A549 (cell line): ENCODE results near the gene TLCD3B. TPM values are rescaled to one million over a fixed set of nuclear protein-coding genes. Genes with fewer than 3 reads are reported as not detected.

Experiments
- polyA plus RNA-seq, 4 experiments: library from polyadenylated mRNA; depleted of rRNA in 3 of 4; stranded (reverse); fragments of >200 nt; fragmentation: RNase III in 1 of 4; extraction: RNeasy Plus Mini Kit Qiagen cat#74134 plus additional on column Dnase treatment in 1 of 4; gene quantifications; 2 replicates in 3 of 4; 3 replicates in 1 of 4; pipeline ENCODE4 v1.2.3, GENCODE V29; 2011 to 2017

The TLCD3B gene
- polyA plus RNA-seq, 2 of the 4 experiments (the other 2 are of a cell fraction): 0.30 to 0.68 TPM

Other genes with a start within 250 kb of the TLCD3B start
- 64.3 and 85.9 TPM in 2 replicates for gene KIF22, start 240.5 kb downstream of the TLCD3B start, polyA plus RNA-seq (2011; rRNA removed)
- 70.0 to 73.7 TPM (median 72.6 TPM) in 3 replicates for gene KIF22, start 240.5 kb downstream of the TLCD3B start, polyA plus RNA-seq (2017; fragmentation: RNase III; extraction: RNeasy Plus Mini Kit Qiagen cat#74134 plus additional on column Dnase treatment)
- 79.6 and 99.7 TPM in 2 replicates for gene MAZ, start 224.7 kb downstream of the TLCD3B start, polyA plus RNA-seq (2011; rRNA removed)
- 216 to 231 TPM (median 221 TPM) in 3 replicates for gene MAZ, start 224.7 kb downstream of the TLCD3B start, polyA plus RNA-seq (2017; fragmentation: RNase III; extraction: RNeasy Plus Mini Kit Qiagen cat#74134 plus additional on column Dnase treatment)
- 0.25 and 0.34 TPM in 2 replicates for gene PRRT2, start 219.1 kb downstream of the TLCD3B start, polyA plus RNA-seq (2011; rRNA removed)
- 0.34 to 0.55 TPM (median 0.44 TPM) in 3 replicates for gene PRRT2, start 219.1 kb downstream of the TLCD3B start, polyA plus RNA-seq (2017; fragmentation: RNase III; extraction: RNeasy Plus Mini Kit Qiagen cat#74134 plus additional on column Dnase treatment)
- gene PAGR1, start 215.1 kb downstream of the TLCD3B start, polyA plus RNA-seq (2011; rRNA removed): 18.9 and 26.7 TPM in 2 replicates
- 41.0 to 44.5 TPM (median 43.1 TPM) in 3 replicates for gene PAGR1, start 215.1 kb downstream of the TLCD3B start, polyA plus RNA-seq (2017; fragmentation: RNase III; extraction: RNeasy Plus Mini Kit Qiagen cat#74134 plus additional on column Dnase treatment)
- gene MVP, start 210.8 kb downstream of the TLCD3B start, polyA plus RNA-seq (2011; rRNA removed): 73.3 and 87.7 TPM in 2 replicates
- 86.2 to 109 TPM (median 106 TPM) in 3 replicates for gene MVP, start 210.8 kb downstream of the TLCD3B start, polyA plus RNA-seq (2017; fragmentation: RNase III; extraction: RNeasy Plus Mini Kit Qiagen cat#74134 plus additional on column Dnase treatment)
- 64.0 and 84.3 TPM in 2 replicates for gene CDIPT, start 168.0 kb downstream of the TLCD3B start, polyA plus RNA-seq (2011; rRNA removed)
- 60.3 to 72.1 TPM (median 71.2 TPM) in 3 replicates for gene CDIPT, start 168.0 kb downstream of the TLCD3B start, polyA plus RNA-seq (2017; fragmentation: RNase III; extraction: RNeasy Plus Mini Kit Qiagen cat#74134 plus additional on column Dnase treatment)
- gene SEZ6L2, start 131.7 kb downstream of the TLCD3B start, polyA plus RNA-seq (2011; rRNA removed): 4.3 and 5.1 TPM in 2 replicates
- 9.0 to 12.6 TPM (median 11.4 TPM) in 3 replicates for gene SEZ6L2, start 131.7 kb downstream of the TLCD3B start, polyA plus RNA-seq (2017; fragmentation: RNase III; extraction: RNeasy Plus Mini Kit Qiagen cat#74134 plus additional on column Dnase treatment)
- 3.7 and 4.6 TPM in 2 replicates for gene ASPHD1, start 130.8 kb downstream of the TLCD3B start, polyA plus RNA-seq (2011; rRNA removed)
- gene ASPHD1, start 130.8 kb downstream of the TLCD3B start, polyA plus RNA-seq (2017; fragmentation: RNase III; extraction: RNeasy Plus Mini Kit Qiagen cat#74134 plus additional on column Dnase treatment): 20.6 to 22.2 TPM (median 21.6 TPM) in 3 replicates
- gene KCTD13, start 105.0 kb downstream of the TLCD3B start, polyA plus RNA-seq (2011; rRNA removed): 14.6 and 15.3 TPM in 2 replicates
- gene KCTD13, start 105.0 kb downstream of the TLCD3B start, polyA plus RNA-seq (2017; fragmentation: RNase III; extraction: RNeasy Plus Mini Kit Qiagen cat#74134 plus additional on column Dnase treatment): 11.9 to 13.3 TPM (median 12.7 TPM) in 3 replicates
- 65.1 and 82.5 TPM in 2 replicates for gene TMEM219, start 69.2 kb downstream of the TLCD3B start, polyA plus RNA-seq (2011; rRNA removed)
- 68.1 to 77.2 TPM (median 74.4 TPM) in 3 replicates for gene TMEM219, start 69.2 kb downstream of the TLCD3B start, polyA plus RNA-seq (2017; fragmentation: RNase III; extraction: RNeasy Plus Mini Kit Qiagen cat#74134 plus additional on column Dnase treatment)
- gene TAOK2, start 57.4 kb downstream of the TLCD3B start, polyA plus RNA-seq (2011; rRNA removed): 13.7 TPM in 2 replicates
- gene TAOK2, start 57.4 kb downstream of the TLCD3B start, polyA plus RNA-seq (2017; fragmentation: RNase III; extraction: RNeasy Plus Mini Kit Qiagen cat#74134 plus additional on column Dnase treatment): 28.2 to 30.8 TPM (median 30.7 TPM) in 3 replicates
- 11.5 and 13.5 TPM in 2 replicates for gene HIRIP3, start 35.7 kb downstream of the TLCD3B start, polyA plus RNA-seq (2011; rRNA removed)
- 16.7 to 19.5 TPM (median 17.0 TPM) in 3 replicates for gene HIRIP3, start 35.7 kb downstream of the TLCD3B start, polyA plus RNA-seq (2017; fragmentation: RNase III; extraction: RNeasy Plus Mini Kit Qiagen cat#74134 plus additional on column Dnase treatment)
- gene INO80E, start 35.0 kb downstream of the TLCD3B start, polyA plus RNA-seq (2011; rRNA removed): 33.1 and 41.3 TPM in 2 replicates
- 85.4 to 94.2 TPM (median 89.0 TPM) in 3 replicates for gene INO80E, start 35.0 kb downstream of the TLCD3B start, polyA plus RNA-seq (2017; fragmentation: RNase III; extraction: RNeasy Plus Mini Kit Qiagen cat#74134 plus additional on column Dnase treatment)
- 2.5 and 3.4 TPM in 2 replicates for gene DOC2A, start 20.2 kb downstream of the TLCD3B start, polyA plus RNA-seq (2011; rRNA removed)
- gene DOC2A, start 20.2 kb downstream of the TLCD3B start, polyA plus RNA-seq (2017; fragmentation: RNase III; extraction: RNeasy Plus Mini Kit Qiagen cat#74134 plus additional on column Dnase treatment): 4.6 to 6.7 TPM (median 5.5 TPM) in 3 replicates
- not detected in 2 replicates for gene C16orf92, start 8.1 kb downstream of the TLCD3B start, polyA plus RNA-seq (2011; rRNA removed)
- gene C16orf92, start 8.1 kb downstream of the TLCD3B start, polyA plus RNA-seq (2017; fragmentation: RNase III; extraction: RNeasy Plus Mini Kit Qiagen cat#74134 plus additional on column Dnase treatment): not detected in 3 replicates
- 741 and 761 TPM in 2 replicates for gene ALDOA, start 34.5 kb upstream of the TLCD3B start, polyA plus RNA-seq (2011; rRNA removed)
- gene ALDOA, start 34.5 kb upstream of the TLCD3B start, polyA plus RNA-seq (2017; fragmentation: RNase III; extraction: RNeasy Plus Mini Kit Qiagen cat#74134 plus additional on column Dnase treatment): 1,254 to 1,331 TPM (median 1,286 TPM) in 3 replicates
- gene PPP4C, start 44.7 kb upstream of the TLCD3B start, polyA plus RNA-seq (2011; rRNA removed): 102 and 117 TPM in 2 replicates
- 107 to 117 TPM (median 115 TPM) in 3 replicates for gene PPP4C, start 44.7 kb upstream of the TLCD3B start, polyA plus RNA-seq (2017; fragmentation: RNase III; extraction: RNeasy Plus Mini Kit Qiagen cat#74134 plus additional on column Dnase treatment)
- 0.11 and 0.14 TPM in 2 replicates for gene TBX6, start 60.7 kb upstream of the TLCD3B start, polyA plus RNA-seq (2011; rRNA removed)
- 0.26 to 0.63 TPM (median 0.62 TPM) in 3 replicates for gene TBX6, start 60.7 kb upstream of the TLCD3B start, polyA plus RNA-seq (2017; fragmentation: RNase III; extraction: RNeasy Plus Mini Kit Qiagen cat#74134 plus additional on column Dnase treatment)
- 4.5 and 5.5 TPM in 2 replicates for gene YPEL3, start 64.9 kb upstream of the TLCD3B start, polyA plus RNA-seq (2011; rRNA removed)
- gene YPEL3, start 64.9 kb upstream of the TLCD3B start, polyA plus RNA-seq (2017; fragmentation: RNase III; extraction: RNeasy Plus Mini Kit Qiagen cat#74134 plus additional on column Dnase treatment): 6.1 to 8.3 TPM (median 8.1 TPM) in 3 replicates
- gene GDPD3, start 82.3 kb upstream of the TLCD3B start, polyA plus RNA-seq (2011; rRNA removed): 0.58 and 1.1 TPM in 2 replicates
- 1.3 to 2.4 TPM (median 1.8 TPM) in 3 replicates for gene GDPD3, start 82.3 kb upstream of the TLCD3B start, polyA plus RNA-seq (2017; fragmentation: RNase III; extraction: RNeasy Plus Mini Kit Qiagen cat#74134 plus additional on column Dnase treatment)
- gene MAPK3, start 91.9 kb upstream of the TLCD3B start, polyA plus RNA-seq (2011; rRNA removed): 26.1 and 27.2 TPM in 2 replicates
- 34.7 to 46.0 TPM (median 45.0 TPM) in 3 replicates for gene MAPK3, start 91.9 kb upstream of the TLCD3B start, polyA plus RNA-seq (2017; fragmentation: RNase III; extraction: RNeasy Plus Mini Kit Qiagen cat#74134 plus additional on column Dnase treatment)
- gene CORO1A, start 152.3 kb upstream of the TLCD3B start, polyA plus RNA-seq (2011; rRNA removed): 0.82 and 0.83 TPM in 2 replicates
- gene CORO1A, start 152.3 kb upstream of the TLCD3B start, polyA plus RNA-seq (2017; fragmentation: RNase III; extraction: RNeasy Plus Mini Kit Qiagen cat#74134 plus additional on column Dnase treatment): 4.1 to 5.9 TPM (median 5.3 TPM) in 3 replicates
- 43.9 and 53.8 TPM in 2 replicates for gene BOLA2B, start 162.4 kb upstream of the TLCD3B start, polyA plus RNA-seq (2011; rRNA removed)
- gene BOLA2B, start 162.4 kb upstream of the TLCD3B start, polyA plus RNA-seq (2017; fragmentation: RNase III; extraction: RNeasy Plus Mini Kit Qiagen cat#74134 plus additional on column Dnase treatment): 236 to 258 TPM (median 244 TPM) in 3 replicates
- gene SLX1A, start 162.6 kb upstream of the TLCD3B start, polyA plus RNA-seq (2011; rRNA removed): 3.5 and 17.5 TPM in 2 replicates
- gene SLX1A, start 162.6 kb upstream of the TLCD3B start, polyA plus RNA-seq (2017; fragmentation: RNase III; extraction: RNeasy Plus Mini Kit Qiagen cat#74134 plus additional on column Dnase treatment): 28.0 to 32.2 TPM (median 28.4 TPM) in 3 replicates
- 8.0 and 11.5 TPM in 2 replicates for gene SULT1A3, start 168.0 kb upstream of the TLCD3B start, polyA plus RNA-seq (2011; rRNA removed)
- 7.9 to 8.8 TPM (median 8.3 TPM) in 3 replicates for gene SULT1A3, start 168.0 kb upstream of the TLCD3B start, polyA plus RNA-seq (2017; fragmentation: RNase III; extraction: RNeasy Plus Mini Kit Qiagen cat#74134 plus additional on column Dnase treatment)
- gene NPIPB13, start 217.2 kb upstream of the TLCD3B start, polyA plus RNA-seq (2011; rRNA removed): 0.98 and 1.7 TPM in 2 replicates
- 1.00 to 1.5 TPM (median 1.1 TPM) in 3 replicates for gene NPIPB13, start 217.2 kb upstream of the TLCD3B start, polyA plus RNA-seq (2017; fragmentation: RNase III; extraction: RNeasy Plus Mini Kit Qiagen cat#74134 plus additional on column Dnase treatment)